CD4-positive, alpha-beta T cell treated with Interleukin-15 for 4 hours (primary cell): ENCODE results near the gene FAM200B.
A peak's percentile ranks its signal among the peaks of the same experiment; 100 is the strongest.
"Not testable (repeated sequence)": the region's sequence is repeated elsewhere in the genome, so short reads cannot be mapped to it uniquely, and the experiment has no call there.

Experiments
- DNase-seq: peaks from one replicate; pipeline ENCODE4 v3.0.0-alpha.2; 2020; ENCODE audit warnings: low spot score

Gene FAM200B

DNA sequence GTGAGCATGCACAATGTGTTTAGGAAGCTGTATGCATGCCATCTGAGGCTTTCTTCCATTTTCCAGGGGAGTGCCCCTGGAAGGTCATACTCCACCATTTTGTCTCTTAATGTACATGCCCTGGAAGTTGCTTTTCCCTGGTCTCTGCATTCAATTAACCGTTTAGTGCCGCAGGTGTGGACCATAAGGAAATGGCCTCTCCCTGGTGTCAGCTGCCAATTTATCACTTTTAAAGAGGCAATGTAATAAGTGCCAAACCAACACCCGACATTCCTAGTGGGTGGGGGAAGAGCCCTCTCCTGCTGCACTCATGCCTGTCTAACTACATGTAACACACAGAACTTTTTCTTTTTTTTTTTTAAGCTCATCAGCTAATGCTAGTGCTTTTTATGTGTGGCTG, 14.1 kb downstream of the FAM200B start:
- DNase-seq = no peak

DNA sequence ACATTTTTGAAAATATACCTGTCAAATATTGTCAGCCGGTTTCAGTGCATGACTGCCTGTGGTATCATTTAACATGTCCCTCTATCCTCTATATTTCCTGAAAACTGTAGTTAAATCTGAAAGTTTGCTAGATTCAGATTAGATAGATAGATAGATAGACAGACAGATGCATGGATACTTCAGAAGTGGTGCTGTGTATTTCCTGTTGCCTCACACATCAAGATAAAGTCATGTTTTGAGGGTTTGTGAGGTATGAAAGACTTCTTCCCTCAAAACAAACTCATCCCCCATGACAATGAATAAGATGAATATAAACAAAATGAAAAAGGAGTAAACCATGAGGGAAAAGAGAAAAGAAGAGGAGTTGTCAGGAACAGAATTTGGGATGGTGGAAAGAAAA, 15.2 kb downstream of the FAM200B start:
- no peak for DNase-seq

DNA sequence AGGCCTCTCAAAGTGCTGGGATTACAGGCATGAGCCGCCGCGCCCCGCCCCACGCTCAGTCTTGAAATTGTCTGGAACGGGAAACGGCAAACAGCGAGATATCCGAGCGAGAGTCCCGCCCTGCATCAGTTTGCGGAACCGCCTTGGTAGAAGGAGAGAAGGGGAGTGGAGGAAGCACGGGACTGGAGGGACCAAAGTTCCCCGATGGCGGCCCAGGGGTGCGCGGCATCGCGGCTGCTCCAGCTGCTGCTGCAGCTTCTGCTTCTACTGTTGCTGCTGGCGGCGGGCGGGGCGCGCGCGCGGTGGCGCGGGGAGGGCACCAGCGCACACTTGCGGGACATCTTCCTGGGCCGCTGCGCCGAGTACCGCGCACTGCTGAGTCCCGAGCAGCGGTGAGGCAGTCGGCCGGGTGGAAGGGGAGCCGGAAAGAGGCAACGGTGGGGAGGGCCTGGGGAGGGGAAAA, 21.3 kb downstream of the FAM200B start, which contains the start of gene BST1:
TSS of gene BST1 (plus strand) at position 125 of the 463 bp plus-strand sequence. CDS start at position 205, 80 bp downstream.
- DNase-seq = peak; percentile 34

DNA sequence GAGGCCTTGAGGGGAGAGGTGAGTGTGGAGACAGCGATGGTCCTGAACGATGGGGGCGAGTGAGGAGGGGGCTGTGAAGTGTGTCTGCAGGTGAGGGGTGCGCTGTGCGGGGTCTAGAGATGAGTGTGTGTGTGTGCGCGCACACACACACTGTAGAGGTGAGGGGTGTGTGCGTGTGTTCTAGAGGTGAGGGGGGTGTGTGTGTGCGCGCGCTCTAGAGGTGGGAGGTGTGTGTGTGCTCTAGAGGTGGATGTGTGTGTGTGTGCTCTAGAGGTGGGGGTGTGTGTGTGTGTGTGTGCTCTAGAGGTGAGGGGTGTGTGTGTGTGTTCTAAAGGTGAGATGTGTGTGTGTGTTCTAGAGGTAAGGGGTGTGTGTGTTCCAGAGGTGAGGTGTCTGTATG, 21.8 kb downstream of the FAM200B start:
- DNase-seq = no peak

DNA sequence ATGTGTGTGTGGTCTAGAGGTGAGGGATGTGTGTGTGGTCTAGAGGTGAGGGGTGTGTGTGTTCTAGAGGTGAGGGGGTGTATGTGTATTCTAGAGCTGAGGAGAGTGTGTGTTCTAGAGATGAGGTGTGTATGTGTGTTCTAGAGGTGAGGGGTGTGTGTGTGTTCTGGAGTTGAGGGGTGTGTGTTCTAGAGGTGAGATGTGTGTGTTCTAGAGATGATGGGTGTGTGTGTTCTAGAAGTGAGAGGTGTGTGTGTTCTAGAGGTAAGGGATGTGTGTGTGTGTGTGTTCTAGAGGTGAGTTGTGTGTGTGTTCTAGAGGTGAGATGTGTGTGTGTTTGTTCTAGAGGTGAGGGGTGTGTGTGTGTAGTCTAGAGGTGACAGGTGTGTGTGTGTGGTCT, 22.5 kb downstream of the FAM200B start:
- DNase-seq = no peak

DNA sequence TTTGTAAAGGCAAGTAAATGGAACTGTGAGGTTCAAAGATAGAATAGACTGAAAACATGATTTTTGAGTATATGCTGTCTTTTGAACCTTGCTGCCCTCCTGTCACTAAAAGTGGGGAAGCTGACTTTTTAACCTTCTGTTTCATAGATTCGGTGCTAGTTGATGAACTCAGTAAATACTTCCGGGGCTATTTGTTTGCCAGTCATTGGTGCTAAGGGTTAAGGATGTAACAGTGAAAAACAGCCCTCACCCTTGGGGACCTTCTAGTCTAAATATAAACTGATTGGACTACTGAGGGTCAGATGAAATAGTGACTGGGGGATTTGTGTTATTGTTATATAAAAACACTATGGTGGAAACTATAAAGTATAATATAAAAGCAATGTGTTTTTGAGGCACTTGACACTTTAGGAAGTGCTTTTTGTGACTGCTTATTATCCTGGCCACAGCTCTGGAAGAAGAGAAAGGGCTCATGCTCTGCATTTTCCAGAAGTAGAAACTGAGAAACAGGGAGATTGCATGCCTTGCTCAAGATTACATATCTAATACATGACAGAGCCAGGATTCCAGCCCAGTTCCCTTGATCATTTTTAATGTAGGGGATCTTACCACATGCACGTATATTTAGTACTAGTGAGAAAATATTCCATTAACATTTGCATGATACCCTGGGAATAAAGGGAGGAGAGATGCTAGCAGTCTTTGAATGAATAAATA, 25.2 kb downstream of the FAM200B start:
- no peak for DNase-seq

DNA sequence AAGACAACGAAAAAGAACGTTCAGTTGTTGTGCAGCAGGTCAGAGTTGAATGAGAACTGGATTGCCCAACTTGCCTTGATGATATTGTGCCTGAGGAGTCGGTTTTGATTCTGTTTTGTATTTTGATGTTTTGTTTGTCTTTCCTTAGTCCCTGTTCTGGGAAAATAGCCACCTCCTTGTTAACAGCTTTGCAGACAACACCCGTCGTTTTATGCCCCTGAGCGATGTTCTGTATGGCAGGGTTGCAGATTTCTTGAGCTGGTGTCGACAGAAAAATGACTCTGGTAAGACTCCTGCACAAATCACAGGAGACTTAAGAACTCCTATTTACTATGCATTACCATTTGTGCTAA, 25.7 kb downstream of the FAM200B start:
- no peak for DNase-seq

DNA sequence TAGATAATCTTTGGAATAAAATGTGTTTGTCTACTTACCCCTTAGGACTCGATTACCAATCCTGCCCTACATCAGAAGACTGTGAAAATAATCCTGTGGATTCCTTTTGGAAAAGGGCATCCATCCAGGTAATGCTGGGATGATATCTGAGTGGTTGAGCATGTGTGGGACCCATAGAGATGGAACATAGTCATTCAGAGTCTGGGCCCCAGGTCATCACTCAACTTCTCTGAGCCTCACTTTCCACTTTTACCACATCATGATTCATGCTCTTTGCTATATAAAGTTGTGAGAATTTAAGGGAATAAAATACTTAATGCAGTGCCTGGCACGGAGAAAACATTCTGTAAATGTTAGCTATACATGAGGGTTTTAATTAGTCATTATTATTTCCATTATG, 30.1 kb downstream of the FAM200B start:
- no peak for DNase-seq

DNA sequence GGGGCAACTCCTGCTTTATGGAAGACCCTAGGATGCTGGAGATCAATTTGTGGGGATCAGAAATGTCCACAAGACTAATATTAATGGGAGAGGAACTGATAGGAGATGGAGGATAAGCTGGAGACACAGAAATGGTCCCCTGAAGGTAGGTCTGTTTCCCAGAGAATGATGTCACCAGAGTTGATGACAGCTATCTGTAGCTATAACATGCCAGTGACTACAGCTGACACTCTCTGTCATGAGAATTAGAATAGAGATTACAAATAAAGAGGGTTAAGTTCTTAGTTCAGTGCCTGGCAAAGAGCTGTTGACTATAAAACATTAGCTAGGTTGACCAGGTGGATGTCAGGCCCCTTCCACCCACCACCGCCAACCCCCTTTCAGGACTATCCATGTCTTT, 30.6 kb downstream of the FAM200B start:
- DNase-seq = no peak

DNA sequence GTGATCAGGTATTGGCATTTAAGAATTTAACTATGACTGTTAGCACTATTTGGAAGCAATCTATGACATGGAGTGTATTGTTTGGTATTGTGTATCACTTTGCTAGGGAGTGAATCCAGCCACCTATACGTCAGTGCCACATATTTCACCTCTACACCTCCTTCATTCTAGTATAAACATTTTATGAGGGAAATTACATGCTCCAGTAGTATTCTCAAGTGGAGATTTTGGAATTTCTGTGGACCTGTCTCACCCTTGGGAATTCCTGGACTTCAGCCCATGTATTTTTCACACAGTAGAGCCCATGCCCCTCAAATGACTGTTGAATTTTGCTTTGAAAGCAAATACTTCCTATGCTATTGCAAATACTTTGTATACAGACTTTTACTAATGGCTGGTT, 32.5 kb downstream of the FAM200B start:
- DNase-seq = no peak

DNA sequence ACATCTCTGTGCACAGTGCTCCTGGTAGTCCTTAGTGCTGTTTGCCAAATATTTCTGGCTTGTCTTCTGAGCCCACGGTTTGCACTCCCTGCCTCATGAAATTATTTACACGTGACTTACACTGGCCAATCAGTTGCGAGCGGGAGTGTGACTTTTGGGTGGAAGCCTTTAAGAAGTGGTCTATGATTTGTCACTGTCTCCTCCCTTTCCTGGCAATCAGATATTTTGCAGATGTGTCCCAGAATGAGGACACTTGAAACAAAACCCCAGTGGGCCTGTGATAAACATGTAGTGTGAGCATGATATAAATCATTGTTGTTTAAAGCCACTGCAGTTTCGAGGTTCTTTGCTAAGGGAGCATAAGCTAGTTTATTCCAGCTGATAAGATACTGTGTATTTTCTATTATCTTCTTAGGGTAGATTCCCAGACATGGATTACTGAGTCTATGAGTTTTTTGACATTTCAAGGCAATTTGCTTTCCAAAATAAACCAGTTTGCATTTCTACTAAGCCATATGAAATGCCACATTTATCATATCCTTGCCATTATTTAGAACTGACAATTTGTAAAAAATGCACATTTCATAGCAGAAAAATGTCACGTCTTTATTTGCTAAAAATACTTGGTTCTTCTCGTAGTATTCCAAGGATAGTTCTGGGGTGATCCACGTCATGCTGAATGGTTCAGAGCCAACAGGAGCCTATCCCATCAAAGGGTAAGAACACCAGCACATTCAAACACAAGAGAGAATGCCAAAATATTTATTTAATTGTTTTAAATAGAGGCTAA, 33.2 kb downstream of the FAM200B start:
- DNase-seq = no peak

DNA sequence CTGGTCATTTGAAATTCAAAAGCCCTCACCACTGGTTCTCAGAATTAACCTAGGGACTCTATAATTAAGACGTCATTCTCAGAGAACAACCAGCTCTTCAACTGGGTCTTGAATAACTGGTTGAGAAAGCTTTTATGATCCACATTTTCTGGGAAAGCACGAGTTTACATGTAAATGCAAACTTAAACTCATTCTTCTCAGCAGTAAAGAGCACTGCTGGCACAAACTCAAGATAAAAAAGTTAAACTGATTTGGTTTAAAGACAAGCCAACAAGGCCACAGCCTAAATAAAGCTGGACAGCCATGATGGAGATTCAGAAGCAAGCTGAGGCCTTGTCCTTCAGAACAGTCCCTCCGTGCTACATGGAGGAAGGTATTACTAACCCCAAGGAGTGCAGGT, 34.5 kb downstream of the FAM200B start:
- no peak for DNase-seq

DNA sequence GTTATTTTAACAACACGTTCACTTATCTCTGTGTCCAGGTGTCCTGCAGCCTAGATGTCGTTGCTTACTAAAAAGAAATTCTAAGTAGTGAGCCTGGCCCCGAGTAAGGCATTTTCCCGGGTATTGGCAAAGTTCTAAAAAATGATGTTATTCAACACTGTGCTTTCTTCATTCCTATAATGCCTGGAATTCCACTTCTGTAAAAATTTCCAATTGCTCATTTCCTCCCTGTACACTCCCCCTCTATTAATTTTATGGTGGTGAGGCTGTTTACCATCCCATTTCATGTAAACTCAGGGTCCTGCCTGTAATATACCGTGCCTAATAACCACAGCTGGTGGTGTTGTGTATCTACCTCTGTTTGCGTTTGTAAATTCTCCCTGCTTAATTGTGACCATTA, 35.5 kb downstream of the FAM200B start:
- DNase-seq = no peak

DNA sequence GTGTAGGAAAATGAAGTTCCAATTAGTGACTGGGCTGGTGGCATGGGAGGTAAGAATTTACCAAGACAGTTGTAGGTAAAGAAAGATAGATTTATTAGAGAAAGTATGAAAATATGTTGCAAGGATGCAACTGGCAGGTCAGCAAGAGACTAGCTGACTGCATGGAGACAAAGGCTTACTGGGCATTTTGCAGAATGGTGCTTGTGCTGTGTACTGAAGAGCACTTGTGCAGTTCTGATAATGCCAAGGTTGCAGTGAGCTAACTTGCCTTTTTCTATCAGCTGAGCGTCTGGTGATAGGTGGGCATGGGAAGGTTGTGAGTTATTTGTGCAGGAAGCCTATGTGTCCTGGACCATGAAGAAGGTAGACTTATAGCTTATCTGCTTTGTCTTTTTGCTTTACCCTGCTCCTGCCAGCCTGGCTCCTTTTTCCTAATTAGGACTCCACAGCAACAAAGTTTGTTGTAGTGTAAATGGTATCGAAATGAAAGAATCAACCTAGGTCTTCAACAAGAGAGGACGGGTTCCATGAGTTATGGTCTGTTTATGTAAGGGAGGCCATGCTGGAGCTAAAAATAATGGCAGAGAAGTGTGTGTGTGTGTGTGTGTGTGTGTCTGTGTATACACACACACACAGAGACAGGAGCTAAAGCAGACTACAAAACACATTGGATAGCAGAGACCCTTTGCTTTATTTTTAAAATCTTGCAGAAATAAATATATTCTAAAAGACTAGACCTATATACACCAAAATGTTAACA, 36.2 kb downstream of the FAM200B start:
- DNase-seq = no peak

DNA sequence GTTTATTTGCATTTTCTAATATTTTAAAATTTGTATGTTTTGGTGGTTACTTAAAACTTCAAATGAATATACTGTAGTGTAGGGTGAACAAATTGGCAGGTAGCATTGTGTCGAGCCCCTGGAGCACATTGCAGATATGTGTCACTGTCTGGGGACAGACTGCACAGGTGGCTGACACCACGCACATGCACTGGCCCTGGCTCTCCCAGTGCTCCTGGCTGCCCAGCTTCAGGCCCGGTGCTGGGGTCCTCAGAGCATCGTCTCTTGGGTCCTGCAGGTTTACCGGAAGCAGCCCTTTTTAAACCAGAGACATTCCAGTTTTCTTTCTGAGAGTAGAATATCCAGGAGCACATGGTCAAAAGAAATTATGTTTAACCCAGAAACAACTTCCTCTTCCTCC, 36.8 kb downstream of the FAM200B start:
- no peak for DNase-seq

DNA sequence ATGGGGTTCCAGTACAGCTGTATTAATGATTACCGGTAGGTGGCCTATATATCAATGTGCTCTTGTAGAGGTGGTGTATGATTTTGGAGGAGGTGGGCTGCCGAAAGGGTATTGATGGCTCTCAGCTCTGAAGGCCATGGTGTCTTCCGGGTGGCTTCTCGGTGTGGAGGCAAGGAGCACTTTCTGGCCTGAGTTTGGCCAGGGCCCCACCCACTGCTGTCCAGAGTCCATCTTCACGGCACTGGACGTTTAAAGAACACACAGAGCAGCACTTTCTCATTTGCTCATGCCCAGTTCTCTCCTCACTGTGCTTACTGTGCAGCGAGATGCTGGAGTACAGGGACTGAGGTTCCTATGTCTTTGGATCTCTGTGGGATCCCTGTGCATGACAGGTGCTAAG, 37.3 kb downstream of the FAM200B start:
- no peak for DNase-seq

DNA sequence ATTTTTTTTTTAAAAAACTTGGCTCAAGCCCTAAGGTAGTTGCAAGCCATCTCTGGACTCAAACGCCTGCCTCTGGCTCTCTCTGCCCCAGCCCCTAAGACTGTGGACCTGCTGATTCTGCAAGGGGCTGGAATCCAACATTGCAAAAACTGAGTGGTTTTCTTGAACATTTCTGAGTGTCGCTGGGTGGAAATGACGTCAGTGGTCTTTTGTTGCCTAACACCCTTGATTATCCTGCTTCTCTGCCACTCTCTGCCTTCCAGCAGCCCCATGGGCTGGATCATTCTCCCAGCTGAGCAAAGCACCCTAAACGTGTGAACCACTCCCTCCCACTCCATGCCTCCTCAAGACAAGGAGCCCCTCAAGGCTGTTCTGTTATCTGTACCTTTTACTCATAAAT, 37.9 kb downstream of the FAM200B start:
- DNase-seq = no peak

DNA sequence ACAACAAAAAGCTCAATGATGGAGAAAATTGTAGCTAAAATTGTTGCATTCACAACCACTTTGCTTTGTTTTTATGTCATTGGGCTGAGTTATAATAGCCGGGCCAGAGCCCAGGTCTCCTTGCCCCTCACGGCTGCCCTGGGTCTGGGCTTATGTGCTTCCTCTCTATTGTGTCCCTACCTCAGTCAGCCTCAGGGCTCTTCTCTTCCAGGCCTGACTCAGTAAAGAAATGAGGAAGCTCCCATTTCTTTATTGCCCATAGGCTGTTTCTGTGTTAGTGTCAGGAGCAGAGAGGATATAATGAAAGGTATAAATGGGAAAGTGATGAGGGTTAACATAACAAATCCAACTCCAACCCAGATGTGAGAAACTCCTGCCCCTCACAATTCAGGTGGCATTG, 39.2 kb downstream of the FAM200B start:
- no peak for DNase-seq

DNA sequence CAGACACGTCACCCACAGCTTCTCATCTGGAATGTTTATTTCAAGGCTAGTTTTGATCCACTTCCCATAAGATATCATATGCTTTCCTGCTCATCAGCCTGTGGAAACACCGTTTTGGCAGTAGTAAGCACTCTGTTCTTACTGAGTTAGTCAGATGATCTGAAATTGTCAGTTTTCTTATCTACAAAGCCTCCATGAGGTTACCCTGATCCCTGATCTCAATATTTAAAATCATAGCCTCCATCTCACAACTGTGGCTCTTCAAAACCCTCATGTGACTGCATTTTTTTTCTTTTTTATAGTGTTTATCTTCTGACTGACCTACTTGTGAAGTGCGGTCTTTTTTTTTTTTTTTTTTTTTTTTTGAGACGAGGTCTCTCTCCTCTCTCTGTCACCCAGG, 44.0 kb downstream of the FAM200B start:
- no peak for DNase-seq

DNA sequence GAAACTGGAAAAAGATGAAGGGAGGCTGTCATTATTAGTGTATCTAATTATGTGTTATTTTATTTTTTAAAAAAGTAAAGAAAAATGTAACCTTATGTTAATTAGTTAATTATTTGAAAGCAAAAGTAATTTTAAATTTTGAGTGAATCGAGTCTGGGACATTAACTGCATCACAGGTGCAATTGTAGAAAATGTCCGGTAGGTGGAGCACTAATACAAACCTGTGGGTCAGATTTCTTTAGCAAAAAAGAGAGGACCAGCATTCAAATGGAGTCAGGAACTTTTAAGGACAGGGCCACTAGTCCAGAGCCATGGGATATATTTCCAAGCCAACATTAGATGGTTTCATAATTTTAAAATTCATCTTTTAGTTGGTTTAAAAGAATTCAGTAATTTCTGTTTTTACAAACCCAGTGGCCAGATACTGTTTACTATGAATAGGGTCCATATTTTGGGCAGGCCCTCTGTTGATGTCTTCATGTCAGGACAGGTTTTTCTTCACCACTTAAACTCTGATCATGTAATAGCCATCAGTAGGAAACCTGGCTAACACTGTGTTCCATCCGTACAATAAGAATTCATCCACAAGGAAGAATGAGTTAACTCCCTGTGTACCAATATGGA, 48.4 kb downstream of the FAM200B start:
- DNase-seq = peak; percentile 65

DNA sequence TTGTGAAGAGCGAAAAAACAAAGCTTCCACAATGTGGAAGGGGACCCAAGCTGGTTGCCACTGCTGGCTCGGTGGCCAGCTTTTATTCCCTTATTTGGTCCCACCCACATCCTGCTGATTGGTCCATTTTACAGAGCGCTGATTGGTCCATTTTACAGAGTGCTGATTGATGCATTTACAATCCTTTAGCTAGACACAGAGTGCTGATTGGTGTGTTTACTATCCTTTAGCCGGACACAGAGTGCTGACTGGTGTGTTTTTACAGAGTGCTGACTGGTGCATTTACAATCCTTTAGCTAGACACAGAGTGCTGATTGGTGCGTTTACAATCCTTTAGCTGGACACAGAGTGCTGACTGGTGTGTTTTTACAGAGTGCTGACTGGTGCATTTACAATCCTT, 51.4 kb downstream of the FAM200B start:
- DNase-seq = not testable (repeated sequence)

DNA sequence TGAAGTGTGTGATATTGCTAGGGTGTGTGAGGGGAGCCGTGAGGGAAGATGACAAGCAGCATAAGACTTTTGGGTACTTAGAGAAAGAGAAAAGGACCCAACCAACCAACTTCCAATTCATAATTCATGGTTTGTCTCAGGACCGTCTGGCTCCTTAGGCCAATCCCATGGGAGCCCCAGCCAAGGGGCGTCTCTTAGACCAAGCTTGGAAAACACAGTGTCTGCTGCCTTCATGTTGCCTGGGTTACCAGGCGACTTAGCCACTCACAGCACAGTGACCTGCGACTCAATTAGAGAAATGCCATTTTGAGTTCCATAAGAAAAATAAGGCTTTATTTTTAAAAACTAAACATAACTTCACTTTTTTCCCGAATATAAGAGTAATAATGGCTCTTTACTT, 53.9 kb downstream of the FAM200B start:
- no peak for DNase-seq
